ENCODE results near the gene GABPA.

DNA sequence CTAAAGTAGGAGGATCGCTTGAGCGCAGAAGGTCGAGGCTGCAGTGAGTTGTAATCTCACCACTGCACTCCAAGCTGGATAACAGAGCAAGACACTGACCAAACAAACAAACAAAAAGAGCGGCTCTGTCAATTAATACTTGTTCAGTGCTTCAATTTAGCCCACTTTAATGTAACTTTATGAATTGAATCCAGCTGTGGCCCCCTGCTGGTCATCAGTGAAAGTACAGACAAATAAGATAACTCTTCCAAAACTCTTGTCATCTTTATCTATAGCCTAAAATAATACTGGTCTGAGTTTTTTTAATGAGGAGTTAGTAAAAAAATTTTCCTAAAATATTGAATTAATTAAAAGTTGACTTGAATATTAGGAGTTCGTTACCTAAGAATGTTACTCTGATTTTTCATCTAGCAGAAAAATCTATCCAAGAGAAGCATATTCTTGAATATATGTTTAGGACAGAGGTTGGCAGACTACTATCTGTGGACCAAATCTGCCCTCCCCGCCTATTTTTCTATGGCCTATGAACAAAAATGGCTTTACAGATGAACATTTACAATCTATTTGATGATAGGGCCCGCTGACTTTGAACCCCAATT lies 26.2 kb upstream of the GABPA start:
- TF ChIP-seq POLR2AphosphoS5 (IDR thresholded peaks at IDR 0.05; ENCODE audit: low read depth, low read length) (no peak), CTCF (IDR thresholded peaks at IDR 0.05) (peak; percentile 93), RXRA (IDR thresholded peaks at IDR 0.05; ENCODE audit: borderline replicate concordance, low read depth) (no peak), TEAD4 (IDR thresholded peaks at IDR 0.05; ENCODE audit: borderline replicate concordance, insufficient read depth) (no peak), FOXJ3 (CRISPR knock-in tag; IDR thresholded peaks at IDR 0.05) (no peak), USF2 (IDR thresholded peaks at IDR 0.05; ENCODE audit: borderline replicate concordance, low read depth, low read length) (no peak), RCOR1 (IDR thresholded peaks at IDR 0.05; ENCODE audit: low read length) (no peak), GABPA (IDR thresholded peaks at IDR 0.05; ENCODE audit: low read depth) (no peak), TAF1 (IDR thresholded peaks at IDR 0.05; ENCODE audit: borderline replicate concordance, low read depth, low read length) (no peak), JUND (IDR thresholded peaks at IDR 0.05) (no peak), EP300 (IDR thresholded peaks at IDR 0.05; ENCODE audit: borderline replicate concordance in 1 of 2, low read depth in 1 of 2, low read length in 1 of 2) (no peak), REST (IDR thresholded peaks at IDR 0.05; ENCODE audit: low read depth, low read length) (no peak)
- TF ChIP-seq, protein P1, sequence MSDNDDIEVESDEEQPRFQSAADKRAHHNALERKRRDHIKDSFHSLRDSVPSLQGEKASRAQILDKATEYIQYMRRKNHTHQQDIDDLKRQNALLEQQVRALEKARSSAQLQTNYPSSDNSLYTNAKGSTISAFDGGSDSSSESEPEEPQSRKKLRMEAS (IDR thresholded peaks at IDR 0.05; ENCODE audit: low read depth) = no peak

Data from SK-N-SH (cell line).